Measurements from ENCODE around the gene PET117.
"Not testable (repeated sequence)": the region's sequence is repeated elsewhere in the genome, so short reads cannot be mapped to it uniquely, and the experiment has no call there.

PET117 gene

GRCh38 chr20:18137412-18138265, at the start of gene PET117, which contains the start of gene KAT14:
Gene PET117 (plus strand): TSS chr20:18137863. CDS start chr20:18137956, 93 bp downstream.
Gene KAT14 (plus strand): TSS chr20:18137863. CDS start chr20:18142661, 4,798 bp downstream.
- intact Hi-C loops (cut with micrococcal nuclease) = loop anchor here (5.0 to 10.0 kb wide), 4 partner anchors 85 to 1403 kb away; partner anchors contain the start of gene SNRPB2
- peaks cover 16% of the 10 kb centered on the region for H3K4me1 Mint-ChIP-seq (ENCODE audit: low read depth)
- H3K36me3 Mint-ChIP-seq (ENCODE audit: low read depth) = peaks cover 16% of the 10 kb centered on the region
- H3K27ac Mint-ChIP-seq = peak within 1 kb of the TSS; percentile 94
- H3K27me3 Mint-ChIP-seq = no peaks in the 10 kb centered on the region
- H3K4me3 Mint-ChIP-seq = peak within 1 kb of the TSS; percentile 88
- H3K9me3 Mint-ChIP-seq = no peaks in the 10 kb centered on the region

- H3K4me3 Mint-ChIP-seq; H3K4me1 Mint-ChIP-seq (ENCODE audit: low read depth); H3K27me3 Mint-ChIP-seq; intact Hi-C loops (cut with micrococcal nuclease); H3K27ac Mint-ChIP-seq; H3K36me3 Mint-ChIP-seq (ENCODE audit: low read depth); H3K9me3 Mint-ChIP-seq: not testable (repeated sequence)
Measured at GRCh38 chr20:18088298-18088697, 49.4 kb upstream of the PET117 start.

GRCh38 chr20:18088841-18089240, 48.8 kb upstream of the PET117 start:
- H3K27me3 Mint-ChIP-seq; H3K36me3 Mint-ChIP-seq (ENCODE audit: low read depth); intact Hi-C loops (cut with micrococcal nuclease); H3K27ac Mint-ChIP-seq; H3K4me3 Mint-ChIP-seq; H3K9me3 Mint-ChIP-seq; H3K4me1 Mint-ChIP-seq (ENCODE audit: low read depth): not testable (repeated sequence)

GRCh38 chr20:18090044-18090443, 47.6 kb upstream of the PET117 start:
- H3K9me3 Mint-ChIP-seq = no peaks in the 10 kb centered on the region
- peaks cover 3% of the 10 kb centered on the region for H3K27me3 Mint-ChIP-seq
- H3K36me3 Mint-ChIP-seq (ENCODE audit: low read depth) = no peaks in the 10 kb centered on the region
- H3K27ac Mint-ChIP-seq = no peak overlapping the region
- H3K4me3 Mint-ChIP-seq = no peak overlapping the region
- intact Hi-C loops (cut with micrococcal nuclease) = no loop called here
- no peaks in the 10 kb centered on the region for H3K4me1 Mint-ChIP-seq (ENCODE audit: low read depth)

- no peaks in the 10 kb centered on the region for H3K9me3 Mint-ChIP-seq
- intact Hi-C loops (cut with micrococcal nuclease) = no loop called here
- H3K27ac Mint-ChIP-seq = no peak overlapping the region
- H3K27me3 Mint-ChIP-seq = peaks cover 3% of the 10 kb centered on the region
- no peaks in the 10 kb centered on the region for H3K36me3 Mint-ChIP-seq (ENCODE audit: low read depth)
- no peaks in the 10 kb centered on the region for H3K4me1 Mint-ChIP-seq (ENCODE audit: low read depth)
- H3K4me3 Mint-ChIP-seq = no peak overlapping the region
Measured at GRCh38 chr20:18090477-18090876, 47.2 kb upstream of the PET117 start.

GRCh38 chr20:18091623-18092022, 46.0 kb upstream of the PET117 start:
- Mint-ChIP-seq H3K27ac (no peak overlapping the region), H3K27me3 (peaks cover 3% of the 10 kb centered on the region), H3K4me1 (ENCODE audit: low read depth) (no peaks in the 10 kb centered on the region), H3K9me3 (no peaks in the 10 kb centered on the region), H3K4me3 (no peak overlapping the region), H3K36me3 (ENCODE audit: low read depth) (no peaks in the 10 kb centered on the region)
- intact Hi-C loops (cut with micrococcal nuclease) = no loop called here

- H3K4me3 Mint-ChIP-seq = no peak overlapping the region
- no peaks in the 10 kb centered on the region for H3K36me3 Mint-ChIP-seq (ENCODE audit: low read depth)
- no peaks in the 10 kb centered on the region for H3K9me3 Mint-ChIP-seq
- peaks cover 5% of the 10 kb centered on the region for H3K27me3 Mint-ChIP-seq
- H3K27ac Mint-ChIP-seq = no peak overlapping the region
- no peaks in the 10 kb centered on the region for H3K4me1 Mint-ChIP-seq (ENCODE audit: low read depth)
- intact Hi-C loops (cut with micrococcal nuclease) = no loop called here
Measured at GRCh38 chr20:18092890-18093289, 44.8 kb upstream of the PET117 start.

GRCh38 chr20:18093388-18093787, 44.3 kb upstream of the PET117 start:
- Mint-ChIP-seq H3K4me1 (ENCODE audit: low read depth) (no peaks in the 10 kb centered on the region), H3K27me3 (peaks cover 5% of the 10 kb centered on the region), H3K4me3 (no peak overlapping the region)

GRCh38 chr20:18094191-18094590, 43.5 kb upstream of the PET117 start:
- Mint-ChIP-seq H3K4me1 (ENCODE audit: low read depth) (no peaks in the 10 kb centered on the region), H3K4me3 (no peak overlapping the region), H3K9me3 (no peaks in the 10 kb centered on the region), H3K27ac (no peak overlapping the region), H3K36me3 (ENCODE audit: low read depth) (no peaks in the 10 kb centered on the region), H3K27me3 (peaks cover 3% of the 10 kb centered on the region)
- intact Hi-C loops (cut with micrococcal nuclease) = no loop called here

More at GRCh38 chr20:18093388-18093787, 44.3 kb upstream of the PET117 start:
- H3K36me3 Mint-ChIP-seq (ENCODE audit: low read depth) = no peaks in the 10 kb centered on the region
- H3K27ac Mint-ChIP-seq = no peak overlapping the region
- no peaks in the 10 kb centered on the region for H3K9me3 Mint-ChIP-seq
- intact Hi-C loops (cut with micrococcal nuclease) = no loop called here

- intact Hi-C loops (cut with micrococcal nuclease); H3K27me3 Mint-ChIP-seq; H3K4me1 Mint-ChIP-seq (ENCODE audit: low read depth); H3K36me3 Mint-ChIP-seq (ENCODE audit: low read depth); H3K27ac Mint-ChIP-seq; H3K4me3 Mint-ChIP-seq; H3K9me3 Mint-ChIP-seq: not testable (repeated sequence)
Measured at GRCh38 chr20:18100569-18100968, 37.1 kb upstream of the PET117 start.

GRCh38 chr20:18101125-18101810, 36.4 kb upstream of the PET117 start:
- H3K4me3 Mint-ChIP-seq = no peak overlapping the region
- H3K36me3 Mint-ChIP-seq (ENCODE audit: low read depth) = no peaks in the 10 kb centered on the region
- intact Hi-C loops (cut with micrococcal nuclease) = no loop called here
- peaks cover 3% of the 10 kb centered on the region for H3K27me3 Mint-ChIP-seq
- no peaks in the 10 kb centered on the region for H3K4me1 Mint-ChIP-seq (ENCODE audit: low read depth)
- no peak overlapping the region for H3K27ac Mint-ChIP-seq
- H3K9me3 Mint-ChIP-seq = no peaks in the 10 kb centered on the region

- intact Hi-C loops (cut with micrococcal nuclease) = no loop called here
- Mint-ChIP-seq H3K4me1 (ENCODE audit: low read depth) (no peaks in the 10 kb centered on the region), H3K27ac (no peak overlapping the region), H3K27me3 (peaks cover 6% of the 10 kb centered on the region), H3K36me3 (ENCODE audit: low read depth) (no peaks in the 10 kb centered on the region), H3K4me3 (no peak overlapping the region), H3K9me3 (no peaks in the 10 kb centered on the region)
Measured at GRCh38 chr20:18103497-18103896, 34.2 kb upstream of the PET117 start.

GRCh38 chr20:18108326-18108725, 29.3 kb upstream of the PET117 start:
- Mint-ChIP-seq H3K27ac (no peak overlapping the region), H3K27me3 (peaks cover 11% of the 10 kb centered on the region), H3K4me3 (no peak overlapping the region), H3K4me1 (ENCODE audit: low read depth) (no peaks in the 10 kb centered on the region), H3K36me3 (ENCODE audit: low read depth) (no peaks in the 10 kb centered on the region), H3K9me3 (no peaks in the 10 kb centered on the region)
- intact Hi-C loops (cut with micrococcal nuclease) = no loop called here

- intact Hi-C loops (cut with micrococcal nuclease); H3K36me3 Mint-ChIP-seq (ENCODE audit: low read depth); H3K4me3 Mint-ChIP-seq; H3K9me3 Mint-ChIP-seq; H3K27me3 Mint-ChIP-seq; H3K27ac Mint-ChIP-seq; H3K4me1 Mint-ChIP-seq (ENCODE audit: low read depth): not testable (repeated sequence)
Measured at GRCh38 chr20:18128574-18128973, 9.1 kb upstream of the PET117 start.
